ENCODE data around the gene RXRB.

DNA sequence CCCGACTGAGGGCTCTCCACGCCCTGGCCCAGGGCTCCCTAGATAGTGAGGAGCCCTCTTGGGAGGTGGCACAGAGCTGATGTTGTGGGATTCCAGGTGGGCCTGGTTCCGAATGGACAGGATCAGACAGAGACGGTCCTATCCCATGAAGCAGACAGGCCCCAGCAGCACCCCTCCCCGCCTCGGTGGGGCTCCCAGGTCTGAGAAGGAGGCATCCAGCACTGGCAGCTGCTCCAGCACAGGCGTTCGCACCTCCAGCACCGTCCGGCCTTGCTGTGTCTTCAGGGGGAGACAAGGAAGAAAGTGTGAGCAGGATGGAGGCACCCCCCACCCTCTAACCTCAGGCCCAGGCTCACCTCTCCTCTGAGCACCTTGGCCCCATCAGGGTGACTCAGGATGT lies 36.9 kb downstream of the RXRB start:
- TF ChIP-seq CTCF (IDR thresholded peaks at IDR 0.05) (no peak), EZH2 (IDR thresholded peaks at IDR 0.05; ENCODE audit: borderline replicate concordance, insufficient read depth, low read depth, low read length, poor library complexity, severe bottlenecking) (no peak)

All from B cell (primary cell).